ENCODE measurements around the gene AHCYL2.

DNA sequence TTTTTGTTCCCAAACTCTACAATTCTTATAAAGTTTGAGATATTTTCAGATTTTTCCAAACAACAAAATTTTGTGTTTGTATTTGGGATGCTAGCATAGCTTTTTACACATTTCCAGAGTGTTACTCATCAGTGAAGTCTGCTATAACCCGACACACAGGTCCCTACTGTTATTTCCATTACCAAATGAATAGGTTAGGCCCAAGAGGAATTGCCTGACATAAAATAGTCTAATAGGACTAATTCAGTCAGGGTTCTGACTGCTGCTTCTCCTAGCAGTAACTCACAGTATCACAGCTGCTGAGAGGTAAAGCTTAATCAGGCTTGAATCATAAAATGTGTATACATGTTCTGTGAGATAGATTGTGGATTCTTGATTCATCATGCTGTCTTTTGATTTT, 160.3 kb downstream of the AHCYL2 start:
- TF ChIP-seq EZH2 (IDR thresholded peaks at IDR 0.05; ENCODE audit: insufficient read depth, low read length): no peak
- TF ChIP-seq, protein P1, sequence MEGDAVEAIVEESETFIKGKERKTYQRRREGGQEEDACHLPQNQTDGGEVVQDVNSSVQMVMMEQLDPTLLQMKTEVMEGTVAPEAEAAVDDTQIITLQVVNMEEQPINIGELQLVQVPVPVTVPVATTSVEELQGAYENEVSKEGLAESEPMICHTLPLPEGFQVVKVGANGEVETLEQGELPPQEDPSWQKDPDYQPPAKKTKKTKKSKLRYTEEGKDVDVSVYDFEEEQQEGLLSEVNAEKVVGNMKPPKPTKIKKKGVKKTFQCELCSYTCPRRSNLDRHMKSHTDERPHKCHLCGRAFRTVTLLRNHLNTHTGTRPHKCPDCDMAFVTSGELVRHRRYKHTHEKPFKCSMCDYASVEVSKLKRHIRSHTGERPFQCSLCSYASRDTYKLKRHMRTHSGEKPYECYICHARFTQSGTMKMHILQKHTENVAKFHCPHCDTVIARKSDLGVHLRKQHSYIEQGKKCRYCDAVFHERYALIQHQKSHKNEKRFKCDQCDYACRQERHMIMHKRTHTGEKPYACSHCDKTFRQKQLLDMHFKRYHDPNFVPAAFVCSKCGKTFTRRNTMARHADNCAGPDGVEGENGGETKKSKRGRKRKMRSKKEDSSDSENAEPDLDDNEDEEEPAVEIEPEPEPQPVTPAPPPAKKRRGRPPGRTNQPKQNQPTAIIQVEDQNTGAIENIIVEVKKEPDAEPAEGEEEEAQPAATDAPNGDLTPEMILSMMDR (IDR thresholded peaks at IDR 0.05; ENCODE audit: insufficient read depth, low read depth, low read length): no peak

Measured in astrocyte (in vitro differentiated cells and primary cell).